HepG2 (cell line): ENCODE results near the gene DLL3. TPM values are rescaled to one million over a fixed set of nuclear protein-coding genes. Genes with fewer than 3 reads are reported as not detected.
A peak's percentile ranks its signal among the peaks of the same experiment; 100 is the strongest.

Source experiments
- DNMT1 ChIP-seq: sonication (generic); formaldehyde crosslinking; IDR thresholded peaks from 2 replicates; pipeline ENCODE4 v1.5.1; 2020; ENCODE audit warnings: mild to moderate bottlenecking, missing genetic modification reagents
- FOXK1 ChIP-seq: sonication (generic); formaldehyde crosslinking; IDR thresholded peaks from 2 replicates; pipeline ENCODE4 v1.4.0; 2020; ENCODE audit warnings: low read depth, missing genetic modification reagents, borderline replicate concordance
- FOXM1 ChIP-seq: sonication (generic); formaldehyde crosslinking; IDR thresholded peaks from 2 replicates; pipeline ENCODE4 v1.5.0; 2020; ENCODE audit warnings: missing genetic modification reagents
- FOXP1 ChIP-seq, 2 experiments: fragments of 450-650 bp in 1 of 2; IDR thresholded peaks; 2 replicates each; pipeline ENCODE4 v1.6.1; 2017 to 2018; ENCODE audit warnings: antibody characterized with exemption in 1 of 2
- HCFC1 ChIP-seq: fragments of 150-350 bp; IDR thresholded peaks from 2 replicates; pipeline ENCODE4 v1.6.1; 2014; ENCODE audit warnings: low read depth, low read length
- POLR2G ChIP-seq: fragments of 200-400 bp; formaldehyde crosslinking; IDR thresholded peaks from 2 replicates; pipeline ENCODE4 v1.6.1; 2018; ENCODE audit warnings: mild to moderate bottlenecking, low read depth, low read length, moderate library complexity
- PREB ChIP-seq: sonication (generic); formaldehyde crosslinking; IDR thresholded peaks from 2 replicates; pipeline ENCODE4 v1.4.0; 2020; ENCODE audit warnings: missing genetic modification reagents
- REST ChIP-seq, 2 experiments: IDR thresholded peaks; 2 replicates each; pipeline ENCODE4 v1.6.1; 2011 to 2012; ENCODE audit warnings: low read length in 2 of 2, borderline replicate concordance in 1 of 2, low read depth in 1 of 2, mild to moderate bottlenecking in 1 of 2, moderate library complexity in 1 of 2
- ZBTB34 ChIP-seq: sonication (generic); formaldehyde crosslinking; IDR thresholded peaks from 2 replicates; pipeline ENCODE4 v1.8.0; 2022; ENCODE audit warnings: mild to moderate bottlenecking, missing genetic modification reagents
- ZFP36L1 ChIP-seq: sonication (generic); formaldehyde crosslinking; IDR thresholded peaks from 2 replicates; pipeline ENCODE4 v1.8.0; 2022; ENCODE audit warnings: mild to moderate bottlenecking, missing genetic modification reagents, moderate library complexity
- ZNF136 ChIP-seq: sonication (generic); formaldehyde crosslinking; IDR thresholded peaks from 2 replicates; pipeline ENCODE4 v1.8.1; 2022; ENCODE audit warnings: low read depth, mild to moderate bottlenecking, moderate library complexity, missing genetic modification reagents
- ZNF230 ChIP-seq: sonication (generic); formaldehyde crosslinking; IDR thresholded peaks from 2 replicates; pipeline ENCODE4 v1.4.0; 2020; ENCODE audit warnings: mild to moderate bottlenecking, missing genetic modification reagents
- ZNF275 ChIP-seq: sonication (generic); formaldehyde crosslinking; IDR thresholded peaks from 2 replicates; pipeline ENCODE4 v1.8.0; 2022; ENCODE audit warnings: missing genetic modification reagents, mild to moderate bottlenecking, inconsistent platforms, borderline replicate concordance
- ZNF446 ChIP-seq: sonication (generic); formaldehyde crosslinking; IDR thresholded peaks from 2 replicates; pipeline ENCODE4 v1.5.0; 2020; ENCODE audit warnings: mild to moderate bottlenecking, missing genetic modification reagents
- ZNF503 ChIP-seq: sonication (generic); formaldehyde crosslinking; IDR thresholded peaks from 2 replicates; pipeline ENCODE4 v1.4.0; 2020; ENCODE audit warnings: missing genetic modification reagents
- ZNF660 ChIP-seq: sonication (generic); formaldehyde crosslinking; IDR thresholded peaks from 2 replicates; pipeline ENCODE4 v1.5.1; 2020; ENCODE audit warnings: mild to moderate bottlenecking, low read depth, missing genetic modification reagents, borderline replicate concordance
- polyA plus RNA-seq, 8 experiments: library from polyadenylated mRNA; depleted of rRNA in 3 of 8; stranded (reverse) in 7 of 8; unstranded in 1 of 8; fragments of >200 nt; fragmentation: Illumina TruSeq in 4 of 8; extraction: Trizol in 4 of 8; gene quantifications; 2 replicates each; pipeline versions ENCODE4 v1.2.1 to v1.2.3, GENCODE V29; 2011 to 2016; ENCODE audit warnings: low read depth in 4 of 8, missing spikeins in 1 of 8, mixed read lengths in 1 of 8; ENCODE audit not compliant: insufficient read depth in 1 of 8
- total RNA-seq, 5 experiments: library from RNA; depleted of rRNA; stranded (reverse); fragments of >200 nt; fragmentation: Illumina TruSeq; extraction: Trizol; gene quantifications; 2 replicates each; pipeline ENCODE4 v1.2.3, GENCODE V29; 2016; ENCODE audit warnings: low read depth in 1 of 5

Gene DLL3
- total and polyA plus RNA-seq, 2 of the 13 experiments (the other 11 are each of a cell fraction or from before 2014, with no cell fraction given) = 0.35 to 0.55 TPM

- no peak for TF ChIP-seq ZBTB34 (CRISPR knock-in tag)
- no peak for TF ChIP-seq FOXP1 (IDR thresholded peaks at IDR 0.05)
- TF ChIP-seq FOXP1 (CRISPR knock-in tag; IDR thresholded peaks at IDR 0.05) = no peak
- TF ChIP-seq FOXK1 (CRISPR knock-in tag) = no peak
- peak; percentile 73; the same call in 1 of the 2 replicates for TF ChIP-seq DNMT1 (CRISPR knock-in tag)
- no peak for TF ChIP-seq ZNF660 (CRISPR knock-in tag)
- peak; percentile 89 for TF ChIP-seq FOXM1 (CRISPR knock-in tag)
- TF ChIP-seq PREB (CRISPR knock-in tag) = 0 out of 2 replicates have a peak, but pooled peaks have one; percentile 71
- TF ChIP-seq POLR2G = peak; percentile 67
- no peak for TF ChIP-seq HCFC1
- TF ChIP-seq ZNF230 (CRISPR knock-in tag) = peak; percentile 67; the same call in 1 of the 2 replicates
- TF ChIP-seq ZNF136 = no peak
- TF ChIP-seq ZFP36L1 (CRISPR knock-in tag) = peak; percentile 85; the same call in 1 of the 2 replicates
- peak; percentile 91; the same call in 1 of the 2 replicates for TF ChIP-seq ZNF446 (CRISPR knock-in tag)
- TF ChIP-seq ZNF275 = no peak; the same call in 1 of the 2 replicates
- TF ChIP-seq REST (IDR thresholded peaks at IDR 0.05; ENCODE audit: borderline replicate concordance in 1 of 2, low read depth in 1 of 2, low read length in 2 of 2) = no peak
- TF ChIP-seq ZNF503 (CRISPR knock-in tag) = peak; percentile 80
These were observed 8.4 kb downstream of the DLL3 start (continued) for GRCh38 chr19:39506944-39507714.
